Measurements from ENCODE around the gene BAIAP3.
"Not testable (repeated sequence)": the region's sequence is repeated elsewhere in the genome, so short reads cannot be mapped to it uniquely, and the experiment has no call there.

Gene BAIAP3

DNA sequence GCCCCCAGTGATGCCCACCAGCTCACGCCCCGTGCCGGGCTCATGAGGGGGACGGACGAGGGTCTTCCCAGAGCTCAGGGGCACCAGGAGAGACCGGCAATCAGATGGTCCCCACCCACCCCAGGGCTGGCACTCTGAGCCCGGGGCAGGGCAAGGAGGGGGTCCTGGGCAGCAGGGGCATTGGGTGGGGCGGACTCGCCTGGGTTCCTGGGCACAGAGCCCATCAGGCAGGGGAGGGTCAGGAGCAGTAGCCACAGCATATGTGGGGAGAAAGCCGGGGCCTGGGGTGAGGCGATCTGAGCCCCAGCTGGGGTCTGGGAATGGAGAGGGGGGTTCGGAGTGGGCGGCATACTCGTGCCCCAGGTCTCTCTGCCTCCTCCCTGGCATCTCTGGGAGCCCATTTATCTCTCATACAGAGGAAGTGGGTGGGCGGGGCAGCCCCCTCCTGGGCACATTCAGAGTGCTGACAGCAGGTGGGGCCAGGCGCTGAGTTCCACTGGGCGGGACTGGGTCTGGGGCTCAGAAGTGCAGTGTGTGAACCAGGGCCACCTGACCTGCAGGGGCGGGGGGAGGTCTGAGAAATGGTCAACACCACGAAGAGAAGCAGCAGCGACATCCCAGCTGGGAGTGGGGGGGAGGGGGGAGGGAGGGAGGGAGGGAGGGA lies 44.5 kb upstream of the BAIAP3 start:
- no peak overlapping the region for H3K4me3 ChIP-seq (ENCODE audit: low read depth, low read length)
- POLR2A ChIA-PET: no interaction called here
- DNase-seq (ENCODE audit: low read depth, low spot score): no peak
- CTCF ChIA-PET: no interaction called here
- TF ChIP-seq, protein P1, sequence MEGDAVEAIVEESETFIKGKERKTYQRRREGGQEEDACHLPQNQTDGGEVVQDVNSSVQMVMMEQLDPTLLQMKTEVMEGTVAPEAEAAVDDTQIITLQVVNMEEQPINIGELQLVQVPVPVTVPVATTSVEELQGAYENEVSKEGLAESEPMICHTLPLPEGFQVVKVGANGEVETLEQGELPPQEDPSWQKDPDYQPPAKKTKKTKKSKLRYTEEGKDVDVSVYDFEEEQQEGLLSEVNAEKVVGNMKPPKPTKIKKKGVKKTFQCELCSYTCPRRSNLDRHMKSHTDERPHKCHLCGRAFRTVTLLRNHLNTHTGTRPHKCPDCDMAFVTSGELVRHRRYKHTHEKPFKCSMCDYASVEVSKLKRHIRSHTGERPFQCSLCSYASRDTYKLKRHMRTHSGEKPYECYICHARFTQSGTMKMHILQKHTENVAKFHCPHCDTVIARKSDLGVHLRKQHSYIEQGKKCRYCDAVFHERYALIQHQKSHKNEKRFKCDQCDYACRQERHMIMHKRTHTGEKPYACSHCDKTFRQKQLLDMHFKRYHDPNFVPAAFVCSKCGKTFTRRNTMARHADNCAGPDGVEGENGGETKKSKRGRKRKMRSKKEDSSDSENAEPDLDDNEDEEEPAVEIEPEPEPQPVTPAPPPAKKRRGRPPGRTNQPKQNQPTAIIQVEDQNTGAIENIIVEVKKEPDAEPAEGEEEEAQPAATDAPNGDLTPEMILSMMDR (IDR thresholded peaks at IDR 0.05; ENCODE audit: insufficient read depth, low read length, missing control alignments): no peak

DNA sequence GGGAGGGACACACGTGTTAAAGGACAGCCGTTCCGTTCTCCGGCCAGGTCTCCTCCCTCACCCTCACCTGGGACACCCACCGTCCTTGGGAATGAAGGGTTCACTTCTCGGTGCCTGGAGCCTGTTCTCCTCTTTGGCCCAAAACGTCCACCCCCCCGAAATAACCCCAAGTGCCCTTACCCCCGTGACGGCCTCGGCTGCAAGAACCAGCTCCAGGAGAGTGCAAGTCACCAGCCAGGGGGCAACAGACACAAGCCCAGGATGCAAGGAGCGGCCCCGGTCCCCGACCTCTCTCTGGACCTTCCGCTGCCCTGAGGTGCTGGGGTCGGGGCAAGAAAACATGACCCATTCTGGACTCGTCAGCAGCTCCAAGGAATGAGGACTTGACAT lies 44.0 kb upstream of the BAIAP3 start:
- ChIA-PET POLR2A (no interaction called here), CTCF (interaction anchor here (1.5 to 1.9 kb wide), 3 partner anchors 11 to 15 kb away, joined by 6 to 10 read pairs (median 6); no protein-coding TSS in a partner anchor)
- TF ChIP-seq, protein P1 (IDR thresholded peaks at IDR 0.05; ENCODE audit: insufficient read depth, low read length, missing control alignments): no peak

DNA sequence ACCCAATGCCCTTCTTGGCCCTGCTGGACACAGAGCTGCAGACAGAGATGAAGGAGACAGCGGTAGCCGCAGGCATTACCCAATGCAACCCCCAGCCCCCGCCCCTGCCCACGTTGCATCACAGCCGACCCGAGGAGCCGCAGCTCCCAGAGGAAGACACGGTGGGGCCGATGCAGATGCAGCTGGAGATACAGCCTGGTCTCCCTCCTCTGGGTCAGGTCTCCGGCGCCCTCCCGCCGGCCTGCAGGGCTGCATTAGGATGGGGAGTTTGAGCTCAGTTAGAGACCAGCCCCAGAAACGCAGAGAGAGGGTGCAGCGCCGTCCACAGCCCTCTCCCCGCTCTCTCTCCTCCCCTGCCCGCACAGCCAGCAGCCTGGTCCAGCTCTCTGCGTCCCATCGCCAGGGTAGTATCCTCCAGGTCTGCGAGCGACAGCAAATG lies 43.4 kb upstream of the BAIAP3 start:
- DNase-seq (ENCODE audit: low read depth, low spot score): no peak
- TF ChIP-seq, protein P1 (IDR thresholded peaks at IDR 0.05; ENCODE audit: insufficient read depth, low read length, missing control alignments): no peak
- CTCF ChIA-PET: interaction anchor here (1.5 to 1.9 kb wide), 3 partner anchors 10 to 15 kb away, joined by 6 to 10 read pairs (median 6); no protein-coding TSS in a partner anchor
- POLR2A ChIA-PET: no interaction called here
- no peak overlapping the region for H3K4me3 ChIP-seq (ENCODE audit: low read depth, low read length)

More for the DNA sequence above, 44.0 kb upstream of the BAIAP3 start:
- no peak for DNase-seq (ENCODE audit: low read depth, low spot score)
- no peak overlapping the region for H3K4me3 ChIP-seq (ENCODE audit: low read depth, low read length)

DNA sequence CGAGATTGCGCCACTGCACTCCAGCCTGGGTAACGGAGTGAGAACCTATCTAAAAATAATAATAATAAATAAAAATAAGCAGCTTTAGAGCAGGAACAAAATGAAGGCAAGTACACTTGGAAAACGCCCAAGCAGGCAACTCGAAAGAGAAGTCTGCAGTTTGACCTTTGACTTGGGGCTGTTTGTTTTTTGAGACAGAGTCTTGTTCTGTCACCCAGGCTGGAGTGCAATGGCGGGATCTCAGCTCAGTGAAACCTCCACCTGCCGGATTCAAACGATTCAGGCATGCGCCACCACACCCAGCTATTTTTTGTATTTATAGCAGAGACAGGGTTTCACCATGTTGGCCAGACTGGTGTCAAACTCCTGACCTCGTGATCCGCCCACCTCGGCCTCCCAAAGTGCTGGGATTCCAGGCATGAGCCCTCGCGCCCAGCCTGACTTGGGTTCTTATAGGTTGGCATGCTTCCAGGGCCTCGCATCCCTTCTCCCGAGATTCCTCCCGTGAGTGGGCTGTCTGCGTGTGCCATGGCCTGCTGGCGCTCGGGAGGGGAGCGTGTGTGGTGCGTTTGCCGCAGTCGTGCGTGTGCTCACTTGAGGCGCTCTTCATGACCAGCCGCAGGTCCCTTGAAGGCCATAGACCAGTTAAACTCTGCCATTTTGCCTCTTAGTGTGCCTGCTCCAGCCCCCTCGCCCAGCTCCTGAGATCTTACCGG lies 42.4 kb upstream of the BAIAP3 start:
- DNase-seq (ENCODE audit: low read depth, low spot score): no peak
- ChIA-PET POLR2A (interaction anchor here (0.6 kb wide), 1 partner anchor 321 kb away, joined by 3 read pairs; the partner anchor contains the start of gene IFT140), CTCF (interaction anchor here (1.5 to 1.9 kb wide), 3 partner anchors 9 to 14 kb away, joined by 6 to 10 read pairs (median 6); no protein-coding TSS in a partner anchor)
- no peak overlapping the region for H3K4me3 ChIP-seq (ENCODE audit: low read depth, low read length)
- TF ChIP-seq, protein P1 (IDR thresholded peaks at IDR 0.05; ENCODE audit: insufficient read depth, low read length, missing control alignments): no peak

DNA sequence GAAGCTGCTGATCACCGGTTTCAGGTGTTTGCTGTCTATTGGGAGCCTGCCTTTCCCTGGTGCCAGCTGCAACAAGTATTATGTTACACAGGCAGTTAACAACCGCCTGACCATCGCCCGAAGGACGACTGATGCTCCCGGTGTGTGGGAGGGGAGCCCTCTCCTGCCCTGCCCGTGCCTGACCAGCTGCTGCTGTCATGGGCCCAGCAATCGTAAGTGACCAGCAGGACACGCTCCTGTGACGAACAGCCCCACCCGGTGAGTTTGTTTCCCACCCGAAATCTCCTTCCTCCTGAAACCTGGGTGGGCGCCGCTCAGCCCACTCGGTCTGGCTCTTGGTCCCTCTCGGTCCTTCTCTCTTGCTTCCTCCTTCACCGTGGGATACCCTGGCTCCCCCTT lies 41.9 kb upstream of the BAIAP3 start:
- H3K4me3 ChIP-seq (ENCODE audit: low read depth, low read length): no peak overlapping the region
- ChIA-PET CTCF (no interaction called here), POLR2A (interaction anchor here (0.6 kb wide), 1 partner anchor 320 kb away, joined by 3 read pairs; the partner anchor contains the start of gene IFT140)
- DNase-seq (ENCODE audit: low read depth, low spot score): no peak
- TF ChIP-seq, protein P1 (IDR thresholded peaks at IDR 0.05; ENCODE audit: insufficient read depth, low read length, missing control alignments): no peak

DNA sequence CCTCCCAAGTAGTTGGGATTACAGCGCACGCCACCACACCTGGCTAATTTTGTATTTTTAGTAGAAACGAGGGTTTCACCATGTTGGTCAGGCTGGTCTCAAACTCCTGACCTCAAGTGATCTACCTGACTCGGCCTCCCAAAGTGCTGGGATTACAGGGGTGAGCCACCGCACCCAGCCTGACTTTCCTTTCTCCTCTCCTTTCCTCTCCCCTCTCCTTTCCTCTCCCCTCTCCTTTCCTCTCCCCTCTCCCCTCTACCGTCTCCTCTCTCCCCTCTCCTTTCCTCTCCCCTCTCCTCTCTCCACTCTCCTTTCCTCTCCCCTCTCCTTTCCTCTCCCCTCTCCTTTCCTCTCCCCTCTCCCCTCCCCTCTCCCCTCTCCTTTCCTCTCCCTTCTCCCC lies 41.2 kb upstream of the BAIAP3 start:
- CTCF ChIA-PET; H3K4me3 ChIP-seq (ENCODE audit: low read depth, low read length); POLR2A ChIA-PET; DNase-seq (ENCODE audit: low read depth, low spot score): not testable (repeated sequence)

DNA sequence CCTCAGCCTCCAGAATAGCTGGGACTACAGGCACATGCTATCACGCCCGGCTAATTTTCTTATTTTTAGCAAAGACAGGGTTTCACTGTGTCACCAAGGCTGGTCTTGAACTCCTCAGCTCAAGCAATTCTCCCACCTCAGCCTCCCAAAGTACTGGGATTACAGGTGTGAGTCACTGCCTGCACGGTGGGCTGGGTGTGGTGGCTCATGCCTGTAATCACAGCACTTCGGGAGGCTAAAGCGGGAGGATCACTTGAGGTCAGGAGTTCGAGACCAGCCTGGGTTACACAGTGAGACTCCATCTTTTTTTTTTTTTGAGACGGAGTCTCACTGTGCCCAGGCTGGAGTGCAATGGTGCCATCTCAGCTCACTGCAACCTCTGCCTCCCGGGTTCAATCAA lies 40.6 kb upstream of the BAIAP3 start:
- DNase-seq (ENCODE audit: low read depth, low spot score); H3K4me3 ChIP-seq (ENCODE audit: low read depth, low read length); POLR2A ChIA-PET; CTCF ChIA-PET: not testable (repeated sequence)
